PFSK-1 (cell line): Measurements from ENCODE around the gene DCD.

Experiments used
- POLR2AphosphoS5 ChIP-seq: IDR thresholded peaks from 2 replicates; pipeline ENCODE4 v1.6.1; 2012; ENCODE audit warnings: low read depth, mild to moderate bottlenecking, control low read depth, low read length, moderate library complexity
- SIN3A ChIP-seq: IDR thresholded peaks from 2 replicates; pipeline ENCODE4 v1.6.1; 2012; ENCODE audit warnings: mild to moderate bottlenecking, low read length, moderate library complexity, borderline replicate concordance; ENCODE audit not compliant: insufficient read depth
- TAF1 ChIP-seq: IDR thresholded peaks from 2 replicates; pipeline ENCODE4 v1.6.1; 2012; ENCODE audit warnings: low read length, control low read depth, borderline replicate concordance; ENCODE audit not compliant: insufficient read depth

DNA sequence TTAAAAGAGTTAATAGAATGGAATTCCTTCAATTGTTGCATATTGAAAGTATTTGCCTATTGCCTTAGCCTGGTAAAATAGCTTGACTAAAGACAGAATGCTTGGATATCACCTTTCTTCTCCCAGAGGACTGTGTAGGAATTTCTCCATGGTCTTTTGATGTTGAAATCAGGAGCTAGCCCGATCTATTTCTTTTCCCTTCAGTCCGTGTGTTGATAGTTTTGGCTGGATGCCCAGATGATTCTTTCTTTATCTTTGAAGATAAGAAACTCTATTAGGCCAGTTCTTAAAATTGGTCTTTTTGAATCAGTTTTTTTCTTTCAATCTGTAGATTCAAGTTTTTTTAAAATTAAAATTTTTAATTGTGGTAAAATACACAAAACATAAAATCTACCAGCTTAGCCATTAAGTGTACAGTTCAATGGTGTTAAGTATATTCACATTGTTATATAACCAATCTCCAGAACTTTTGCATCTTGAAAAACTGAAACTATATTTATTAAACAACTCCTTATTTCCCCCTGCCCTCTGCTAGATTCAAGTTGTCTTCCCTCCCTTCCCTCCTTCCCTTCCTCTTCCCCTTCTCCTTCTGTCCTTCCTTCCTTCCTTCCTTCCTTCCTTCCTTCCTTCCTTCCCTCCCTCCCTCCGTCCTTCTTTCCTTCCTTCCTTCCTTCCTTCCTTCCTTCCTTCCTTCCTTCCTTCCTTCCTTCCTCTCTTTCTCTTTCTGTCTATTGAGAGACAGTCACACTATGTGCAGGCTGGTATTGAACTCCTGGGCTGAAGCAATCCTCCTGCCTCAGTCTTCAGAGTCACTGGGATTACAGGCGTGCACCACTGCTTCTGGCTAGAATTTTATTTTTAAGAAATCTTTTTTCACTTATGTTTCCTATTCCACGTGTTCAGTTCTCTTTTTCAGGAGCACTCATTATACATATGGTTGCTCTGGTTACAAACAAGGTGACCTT, 23.6 kb downstream of the DCD start:
- TF ChIP-seq TAF1 (no peak), SIN3A (no peak), POLR2AphosphoS5 (no peak)
